MCF 10A (cell line): ENCODE results near the gene IGSF23. TPM values are rescaled to one million over a fixed set of nuclear protein-coding genes. Genes with fewer than 3 reads are reported as not detected.

Experiments
- BruUV-seq: library from RNA; stranded (reverse); fragments of 400-500 nt; replicated peaks from 2 replicates; lab custom pipeline; 2021; lab: Mats Ljungman, UMichigan
- CTCF ChIA-PET: fragments of 300-600 bp; sonication (Branson Sonifier 250); formaldehyde crosslinking; extraction: SDS; loops from one replicate; lab custom pipeline; 2021; ENCODE audit warnings: antibody characterized with exemption, inconsistent platforms; lab: Yijun Ruan, JAX
- POLR2A ChIA-PET: fragments of 300-600, 350-650 bp; sonication (Branson Sonifier 250); formaldehyde crosslinking; extraction: SDS; loops from one replicate; lab custom pipeline; 2020; ENCODE audit warnings: antibody characterized with exemption, inconsistent platforms; lab: Yijun Ruan, JAX
- DNase-seq: peaks from one replicate; pipeline ENCODE4 v3.0.0-alpha.2; 2018; ENCODE audit not compliant: unreplicated experiment
- H3K27ac Mint-ChIP-seq: one replicate; pipeline ENCODE4 v1.8.0; 2022; ENCODE audit warnings: mild to moderate bottlenecking, low read depth, mixed read lengths; ENCODE audit not compliant: unreplicated experiment
- H3K27me3 Mint-ChIP-seq: one replicate; pipeline ENCODE4 v1.8.0; 2022; ENCODE audit warnings: mixed read lengths; ENCODE audit not compliant: insufficient read depth, unreplicated experiment
- H3K36me3 Mint-ChIP-seq: one replicate; pipeline ENCODE4 v1.8.0; 2022; ENCODE audit warnings: mild to moderate bottlenecking, moderate library complexity, mixed read lengths; ENCODE audit not compliant: insufficient read depth, unreplicated experiment
- H3K4me1 Mint-ChIP-seq: one replicate; pipeline ENCODE4 v1.8.0; 2022; ENCODE audit warnings: mixed read lengths; ENCODE audit not compliant: insufficient read depth, unreplicated experiment
- H3K4me3 Mint-ChIP-seq: one replicate; pipeline ENCODE4 v1.8.0; 2022; ENCODE audit warnings: mild to moderate bottlenecking, moderate library complexity, mixed read lengths; ENCODE audit not compliant: unreplicated experiment
- H3K9me3 Mint-ChIP-seq: one replicate; pipeline ENCODE4 v1.8.0; 2022; ENCODE audit warnings: mixed read lengths; ENCODE audit not compliant: unreplicated experiment
- CTCF ChIP-seq: fragments of 200-600 bp; IDR thresholded peaks from one replicate; pipeline ENCODE4 v1.8.0; 2022; ENCODE audit warnings: antibody characterized with exemption, mild to moderate bottlenecking; ENCODE audit not compliant: unreplicated experiment
- intact Hi-C: fragments of 100-400 bp; cut with micrococcal nuclease; formaldehyde crosslinking; loops from 2 replicates; pipeline ENCODE4 v1.14.1; 2022
- total RNA-seq: library from RNA; stranded (reverse); gene quantifications from 2 replicates; pipeline ENCODE4 v1.2.3, GENCODE V29; 2022

IGSF23 gene
- total RNA-seq, 1 experiment from 2014 or later: not detected

- H3K27ac Mint-ChIP-seq: peak overlapping the region; percentile 16
- intact Hi-C loops: no loop called here
- POLR2A ChIA-PET: interaction anchor here (1.2 to 2.6 kb wide), 2 partner anchors 10 to 75 kb away, joined by 4 to 10 read pairs; no protein-coding TSS in a partner anchor
- no peak for DNase-seq
- peaks cover 39% of the 10 kb centered on the region for H3K36me3 Mint-ChIP-seq
- no peaks in the 10 kb centered on the region for H3K27me3 Mint-ChIP-seq
- BruUV-seq: no TSS peak
- no peak for TF ChIP-seq CTCF
- CTCF ChIA-PET: interaction anchor here (0.7 to 1.7 kb wide), 3 partner anchors 8 to 109 kb away, joined by 3 to 4 read pairs (median 3); no protein-coding TSS in a partner anchor
- no peaks in the 10 kb centered on the region for H3K9me3 Mint-ChIP-seq
- peaks cover 15% of the 10 kb centered on the region for H3K4me1 Mint-ChIP-seq
- no peak overlapping the region for H3K4me3 Mint-ChIP-seq
These were observed 32.7 kb downstream of the IGSF23 start for GRCh38 chr19:44646049-44646416.

- CTCF ChIA-PET: interaction anchor here (0.6 to 2.5 kb wide), 3 partner anchors 10 to 76 kb away, joined by 4 to 23 read pairs (median 12); no protein-coding TSS in a partner anchor
- POLR2A ChIA-PET: no interaction called here
- H3K4me1 Mint-ChIP-seq: peaks cover 10% of the 10 kb centered on the region
- H3K9me3 Mint-ChIP-seq: no peaks in the 10 kb centered on the region
- peaks cover 51% of the 10 kb centered on the region for H3K36me3 Mint-ChIP-seq
- no TSS peak for BruUV-seq
- no peak for DNase-seq
- peak overlapping the region; percentile 64 for H3K27ac Mint-ChIP-seq
- intact Hi-C loops: no loop called here
- no peak overlapping the region for H3K4me3 Mint-ChIP-seq
- no peak for TF ChIP-seq CTCF
- no peaks in the 10 kb centered on the region for H3K27me3 Mint-ChIP-seq
These were observed 33.8 kb downstream of the IGSF23 start for GRCh38 chr19:44647144-44647543.

GRCh38 chr19:44648631-44649251, 35.4 kb downstream of the IGSF23 start:
- peaks cover 67% of the 10 kb centered on the region for H3K36me3 Mint-ChIP-seq
- H3K4me1 Mint-ChIP-seq: peaks cover 16% of the 10 kb centered on the region
- no peak overlapping the region for H3K4me3 Mint-ChIP-seq
- intact Hi-C loops: no loop called here
- H3K9me3 Mint-ChIP-seq: no peaks in the 10 kb centered on the region
- no TSS peak for BruUV-seq
- TF ChIP-seq CTCF: no peak
- no peaks in the 10 kb centered on the region for H3K27me3 Mint-ChIP-seq
- no peak overlapping the region for H3K27ac Mint-ChIP-seq
- CTCF ChIA-PET: interaction anchor here (0.6 to 2.5 kb wide), 8 partner anchors 8 to 123 kb away, joined by 3 to 23 read pairs (median 4); no protein-coding TSS in a partner anchor
- POLR2A ChIA-PET: interaction anchor here (1.0 to 1.3 kb wide), 3 partner anchors 50 to 197 kb away, joined by 3 read pairs; partner anchors contain the start of gene NECTIN2
- peak; percentile 56 for DNase-seq

- DNase-seq: no peak
- Mint-ChIP-seq H3K4me1 (peaks cover 22% of the 10 kb centered on the region), H3K4me3 (no peak overlapping the region), H3K27ac (no peak overlapping the region), H3K27me3 (no peaks in the 10 kb centered on the region), H3K36me3 (peaks cover 74% of the 10 kb centered on the region), H3K9me3 (no peaks in the 10 kb centered on the region)
- TF ChIP-seq CTCF: no peak
- no TSS peak for BruUV-seq
- intact Hi-C loops: no loop called here
- ChIA-PET CTCF (interaction anchor here (0.6 to 2.5 kb wide), 6 partner anchors 7 to 476 kb away, joined by 3 to 23 read pairs (median 3); no protein-coding TSS in a partner anchor), POLR2A (no interaction called here)
These were observed 36.3 kb downstream of the IGSF23 start for GRCh38 chr19:44649578-44650145.
